GM19395 (cell line): ENCODE results near the gene PDE9A.

Source experiments
- ATAC-seq: cut with Tn5 transposase; IDR thresholded peaks from one replicate; pipeline ENCODE4 v1.9.1; 2021; ENCODE audit warnings: mild to moderate bottlenecking, moderate library complexity; ENCODE audit not compliant: unreplicated experiment

The PDE9A gene

DNA sequence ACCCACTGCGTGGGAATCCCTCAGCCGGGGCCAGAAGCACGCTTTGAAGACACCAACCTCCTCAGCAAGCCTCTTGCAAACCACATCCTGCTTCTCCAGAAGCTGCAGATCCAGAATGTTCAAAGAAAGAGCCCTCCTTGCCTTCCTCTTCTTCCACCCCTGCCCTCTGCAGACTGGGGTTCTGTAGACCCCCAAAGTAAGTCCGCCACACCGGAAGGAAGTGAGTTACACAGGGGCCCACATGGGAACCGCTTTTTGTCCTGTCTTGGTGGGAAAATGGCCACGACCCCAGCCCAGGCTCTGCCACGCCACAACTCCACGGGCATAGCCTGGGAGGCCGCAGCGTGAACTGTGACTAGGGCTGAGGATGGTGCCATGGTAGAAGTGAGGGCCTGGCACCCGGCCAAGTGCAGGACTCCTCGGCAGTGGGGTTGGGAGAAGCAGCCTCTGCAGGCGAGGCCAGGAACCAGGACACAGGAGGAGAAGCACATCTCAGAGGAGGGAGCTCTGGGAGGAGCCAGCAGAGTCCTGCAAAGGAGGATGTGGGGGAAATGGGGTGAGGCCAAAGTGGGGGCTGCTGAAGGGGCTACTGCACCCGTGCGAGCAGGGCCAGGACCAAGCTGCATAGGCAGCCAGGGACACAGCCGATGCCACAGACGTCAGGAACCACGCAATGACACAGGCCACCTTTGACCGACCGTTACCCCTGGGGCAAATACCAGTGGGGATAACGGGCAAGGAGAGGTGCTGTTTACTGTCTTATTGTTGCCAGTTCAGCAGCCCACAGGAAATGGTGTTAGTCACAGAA is 30.9 kb downstream of the PDE9A start:
- no peak for ATAC-seq

DNA sequence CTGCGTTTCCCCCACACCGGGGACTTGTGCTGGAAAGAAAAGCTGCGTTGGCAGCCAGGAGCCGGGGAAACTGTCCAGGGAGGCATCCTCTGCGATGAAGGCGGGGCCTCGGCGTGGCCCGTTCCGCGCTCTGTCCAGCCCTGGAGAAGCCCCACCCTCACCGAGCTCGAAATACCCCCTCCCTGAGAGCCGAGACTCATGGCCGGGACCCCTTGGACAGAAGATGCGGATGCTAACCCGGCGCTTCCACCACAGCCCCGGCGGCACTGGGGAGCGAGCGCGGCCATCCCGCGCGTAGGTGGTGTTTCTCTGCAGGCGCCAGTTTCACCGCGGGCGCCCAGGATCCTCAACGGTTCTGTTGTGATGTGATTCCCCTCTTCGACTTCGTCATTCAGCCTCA is 31.6 kb downstream of the PDE9A start:
- ATAC-seq: no peak

DNA sequence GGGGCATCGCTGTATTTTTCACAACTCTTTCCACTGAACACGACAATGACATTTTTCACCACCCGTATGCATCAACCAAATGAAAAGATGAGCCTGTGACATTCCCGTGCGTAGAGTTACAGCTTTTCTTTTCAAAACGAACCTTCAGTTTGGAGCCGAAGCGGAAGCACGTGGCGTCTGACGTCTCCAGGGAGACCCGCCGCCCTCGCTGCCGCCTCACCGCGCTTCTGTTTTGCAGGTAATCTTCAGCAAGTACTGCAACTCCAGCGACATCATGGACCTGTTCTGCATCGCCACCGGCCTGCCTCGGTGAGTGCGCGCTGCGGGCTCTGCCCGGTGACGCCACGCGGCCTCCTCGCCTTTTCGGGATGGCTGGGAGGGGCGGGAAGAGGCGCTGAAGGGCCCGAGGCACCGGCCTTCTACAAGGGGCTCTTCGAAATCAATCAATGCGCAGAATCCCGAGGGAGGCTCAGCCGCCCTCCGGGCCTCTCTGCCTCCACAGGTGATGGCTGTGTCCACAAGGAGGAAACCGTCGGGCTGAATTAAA is 32.6 kb downstream of the PDE9A start:
- no peak for ATAC-seq

DNA sequence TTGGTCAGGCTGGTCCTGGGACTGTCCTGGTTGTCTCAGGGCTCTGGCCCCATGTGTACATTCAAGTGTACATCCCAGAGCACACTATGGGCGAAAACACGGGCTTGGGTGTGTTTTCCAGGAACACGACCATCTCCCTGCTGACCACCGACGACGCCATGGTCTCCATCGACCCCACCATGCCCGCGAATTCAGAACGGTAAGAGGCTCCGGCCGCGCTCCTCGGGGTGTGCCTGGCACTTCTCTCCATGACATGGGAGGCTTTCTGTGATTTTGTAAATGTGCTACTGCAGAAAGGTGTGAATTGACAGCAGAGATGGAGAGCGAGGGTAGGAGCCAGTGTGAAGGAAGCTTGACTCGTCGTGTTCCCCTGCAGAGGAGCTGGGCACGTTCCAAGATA is 34.4 kb downstream of the PDE9A start:
- no peak for ATAC-seq

DNA sequence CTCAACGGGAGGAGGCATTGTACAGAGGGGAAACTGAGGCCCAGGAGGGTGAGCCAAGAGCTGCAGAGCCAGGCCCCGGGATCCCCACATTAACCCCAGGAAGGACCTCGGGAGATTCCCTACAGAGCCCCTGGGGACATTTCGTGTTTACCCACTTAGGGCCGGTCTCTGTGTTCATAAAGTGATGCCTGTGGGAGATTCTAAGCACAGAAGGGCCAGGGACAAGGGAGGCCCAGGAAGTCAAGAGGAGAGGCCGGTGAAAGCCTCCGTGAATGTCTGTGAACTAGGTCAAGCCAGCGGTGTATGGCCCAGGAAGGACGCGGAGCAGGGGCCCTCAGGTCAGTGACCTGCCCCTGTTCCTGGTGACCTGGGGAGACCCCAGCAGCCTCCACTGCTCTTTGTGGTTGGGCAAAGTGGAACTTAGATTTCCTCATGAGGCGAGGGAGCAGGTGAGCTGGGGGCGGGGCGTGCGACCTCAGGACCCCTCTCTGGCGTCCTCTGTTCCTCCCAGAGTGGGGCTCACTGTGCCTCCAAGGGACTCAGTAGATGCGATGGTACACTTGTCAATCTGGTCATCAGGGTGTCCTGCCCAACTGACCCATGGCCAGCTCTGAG is 34.9 kb downstream of the PDE9A start:
- no peak for ATAC-seq

DNA sequence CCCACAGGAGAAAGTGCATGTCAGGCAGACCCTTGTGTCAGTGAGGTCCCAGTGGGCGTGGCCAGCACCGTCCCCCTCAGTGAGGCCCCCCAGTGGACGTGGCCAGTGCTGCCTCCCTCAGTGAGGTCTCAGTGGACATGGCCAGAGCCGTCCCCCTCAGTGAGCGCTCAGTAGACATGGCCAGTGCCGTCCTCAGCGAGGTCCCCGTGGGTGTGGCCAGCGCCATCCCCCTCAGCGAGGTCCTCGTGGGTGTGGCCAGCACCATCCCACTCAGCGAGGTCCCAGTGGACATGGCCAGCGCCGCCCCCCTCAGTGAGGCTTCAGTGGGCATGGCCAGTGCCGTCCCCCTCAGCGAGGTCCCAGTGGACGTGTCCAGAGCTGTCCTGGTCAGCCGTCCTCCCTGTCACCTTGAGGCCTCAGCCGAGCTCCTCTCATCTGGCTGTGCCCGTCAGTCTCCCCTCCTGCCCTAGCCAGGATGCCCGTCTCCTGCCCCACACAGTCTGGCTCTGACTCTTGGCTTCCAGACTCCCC is 35.5 kb downstream of the PDE9A start:
- ATAC-seq: no peak

DNA sequence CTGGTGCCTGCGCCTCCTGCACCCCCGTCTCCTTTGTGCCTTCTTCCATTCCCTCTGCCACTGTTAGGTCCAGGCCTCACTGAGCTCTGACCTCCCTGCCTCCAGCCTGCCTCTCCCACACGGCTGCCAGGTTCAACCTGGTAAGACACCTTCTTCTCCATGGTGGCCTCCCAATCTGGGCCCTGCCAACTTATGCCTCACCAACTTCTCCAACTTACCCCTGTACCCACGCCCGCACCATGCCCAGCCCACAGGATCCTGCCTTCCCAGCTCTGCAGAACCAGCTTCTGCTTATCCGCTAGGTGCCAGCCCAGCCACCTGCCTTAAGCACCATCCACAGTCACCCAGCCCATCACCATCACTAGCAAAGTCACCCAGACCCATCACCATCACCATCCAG is 37.2 kb downstream of the PDE9A start:
- ATAC-seq: no peak

DNA sequence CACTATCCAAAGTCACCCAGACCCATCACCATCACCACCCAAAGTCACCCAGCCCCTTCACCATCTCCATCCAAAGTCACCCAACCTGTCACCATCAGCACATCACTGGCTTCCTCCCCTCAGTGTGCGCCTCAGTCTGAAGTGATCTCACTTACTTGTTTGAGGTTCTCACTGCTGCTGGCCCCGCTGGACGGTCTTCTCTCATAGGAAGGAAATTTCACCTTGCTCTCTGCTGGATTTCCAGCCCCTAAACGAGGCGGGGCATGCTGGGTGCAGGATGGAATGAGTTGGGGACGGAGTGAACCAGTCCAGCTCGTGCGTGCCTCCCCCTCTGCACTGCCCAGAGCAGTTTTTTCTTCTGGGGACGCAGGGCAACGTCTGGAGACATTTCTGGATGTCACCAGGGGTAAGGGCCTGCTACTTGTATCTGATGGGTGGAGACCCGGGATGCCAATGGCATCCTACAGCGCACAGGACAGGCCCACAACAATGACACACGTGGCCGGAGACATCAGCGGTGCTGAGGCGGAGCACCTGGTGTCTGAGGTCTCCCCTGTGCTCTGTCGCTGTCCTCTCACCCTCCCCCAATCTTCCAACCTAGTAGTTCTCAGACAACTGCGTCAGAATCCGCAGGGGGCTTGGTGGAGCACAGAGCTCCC is 38.6 kb downstream of the PDE9A start:
- no peak for ATAC-seq

DNA sequence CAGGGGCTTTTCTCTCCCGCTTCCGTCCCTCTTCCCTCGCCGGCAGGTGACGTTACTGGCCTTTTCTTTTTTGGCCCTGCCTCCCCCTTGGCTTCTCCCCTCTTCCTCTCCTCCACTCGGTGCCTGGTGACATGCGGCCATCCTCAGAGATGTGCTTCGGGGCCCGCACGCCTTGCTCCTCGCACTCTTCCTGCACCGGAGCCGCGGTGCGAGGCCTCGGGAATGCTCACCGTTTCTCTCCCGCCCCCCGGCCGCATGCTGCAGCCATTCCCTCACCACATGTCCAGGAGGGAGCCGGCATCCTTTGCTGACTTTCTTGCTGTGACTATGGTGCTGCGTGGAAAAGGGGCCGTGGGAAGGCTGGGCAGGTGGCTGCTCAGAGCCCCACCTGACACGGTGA is 39.3 kb downstream of the PDE9A start:
- no peak for ATAC-seq

DNA sequence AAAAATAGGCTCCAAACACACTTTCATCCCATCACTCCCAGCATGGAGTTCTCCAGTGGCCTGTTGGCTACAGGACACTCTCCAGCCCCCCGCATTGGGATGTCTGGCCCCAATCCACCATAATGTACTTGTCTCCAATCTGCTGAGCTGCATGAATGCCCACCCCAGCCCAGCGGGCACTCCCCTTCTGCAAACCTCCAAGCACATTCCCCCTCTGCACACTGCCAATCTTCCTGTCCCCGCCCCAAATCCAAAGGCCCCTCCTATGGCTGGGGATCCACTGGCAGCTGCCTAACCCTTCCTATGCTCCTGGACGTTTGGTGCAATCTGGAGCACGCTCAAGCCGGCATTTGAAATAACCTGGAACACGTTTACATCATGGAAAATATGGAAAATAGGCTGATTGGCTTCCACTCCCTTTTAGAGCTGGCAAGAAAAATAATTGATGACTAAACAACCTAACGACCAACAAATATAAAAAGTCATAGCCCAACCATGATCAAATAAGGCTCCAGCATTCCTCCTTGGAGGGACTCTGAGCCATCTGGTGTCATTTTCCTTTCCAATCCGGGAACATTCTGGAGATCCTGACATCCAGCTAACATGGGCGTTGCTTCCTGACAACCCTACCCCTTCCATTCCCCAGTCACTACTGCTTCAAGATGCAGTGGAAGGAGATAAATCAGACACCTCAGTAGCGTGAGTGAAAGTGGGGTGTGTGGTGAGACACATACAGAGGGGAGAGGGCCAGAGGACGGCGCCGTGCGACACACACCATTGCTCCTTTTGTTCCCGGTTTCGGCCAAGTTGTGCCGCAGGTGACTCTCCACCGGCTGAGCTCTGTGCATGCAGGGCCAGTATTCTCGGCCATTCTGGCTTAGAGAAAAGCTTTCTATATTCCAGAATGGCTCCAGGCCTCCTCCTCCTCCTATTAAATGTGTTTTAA is 41.6 kb downstream of the PDE9A start:
- ATAC-seq: no peak

DNA sequence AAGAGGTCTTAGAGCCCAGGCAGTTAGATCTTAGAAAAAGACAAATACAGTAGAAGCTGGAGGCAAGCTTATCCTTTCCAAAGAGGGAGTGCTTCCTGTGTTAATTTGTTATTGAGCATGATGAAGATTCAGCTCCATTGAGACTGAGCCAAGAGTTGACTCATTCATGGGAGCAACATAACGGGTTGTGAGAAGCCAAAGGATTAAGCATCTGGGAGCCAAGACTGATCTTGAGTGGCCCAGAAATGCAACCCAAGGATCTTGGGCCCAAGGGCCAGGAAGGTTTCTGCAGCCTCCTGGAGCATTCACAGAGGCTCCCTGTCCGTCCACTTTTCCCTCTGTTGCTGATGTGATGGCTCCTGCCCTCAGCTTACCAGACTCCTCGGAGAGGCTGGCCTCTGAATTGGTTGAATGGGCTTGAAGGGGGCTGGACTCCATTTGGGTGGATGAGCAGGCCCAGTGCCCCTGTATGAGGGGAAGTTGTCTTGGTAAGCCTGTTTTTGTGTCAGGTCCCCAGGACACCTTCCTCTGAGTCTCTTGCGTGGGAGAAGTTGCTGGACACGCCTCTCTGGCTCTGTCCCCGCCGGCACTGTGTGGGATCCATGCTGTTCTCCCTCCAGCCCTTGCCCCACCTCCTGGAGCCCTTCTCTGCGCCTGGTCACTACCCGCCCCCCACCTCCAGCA is 42.4 kb downstream of the PDE9A start:
- ATAC-seq: no peak

DNA sequence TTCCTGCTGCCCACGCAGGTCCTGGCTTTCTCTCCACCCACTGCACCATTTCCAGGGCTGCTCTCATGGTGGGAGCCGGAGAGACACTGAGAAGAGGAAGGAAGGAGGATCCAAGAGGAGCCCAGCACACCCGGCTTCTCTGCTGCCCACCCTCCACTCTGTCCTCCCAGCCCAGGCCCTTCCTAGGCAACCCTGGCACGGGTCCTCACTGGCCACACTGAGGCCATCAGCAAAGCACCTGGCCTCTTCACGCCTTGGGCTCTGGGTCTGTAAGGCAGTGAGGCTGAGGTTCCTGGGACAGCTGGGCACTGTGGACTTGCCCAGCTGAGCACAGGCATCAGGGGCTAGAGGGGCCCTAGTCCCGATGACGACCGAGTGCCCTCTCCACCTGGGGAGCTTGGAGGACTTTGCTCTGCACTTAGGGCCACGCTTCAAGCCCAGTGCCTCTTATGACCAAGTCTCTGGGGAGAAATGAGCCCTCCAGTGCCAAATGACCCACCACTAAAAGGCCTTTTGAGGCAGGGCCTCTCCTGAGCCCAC is 43.1 kb downstream of the PDE9A start:
- ATAC-seq: no peak

DNA sequence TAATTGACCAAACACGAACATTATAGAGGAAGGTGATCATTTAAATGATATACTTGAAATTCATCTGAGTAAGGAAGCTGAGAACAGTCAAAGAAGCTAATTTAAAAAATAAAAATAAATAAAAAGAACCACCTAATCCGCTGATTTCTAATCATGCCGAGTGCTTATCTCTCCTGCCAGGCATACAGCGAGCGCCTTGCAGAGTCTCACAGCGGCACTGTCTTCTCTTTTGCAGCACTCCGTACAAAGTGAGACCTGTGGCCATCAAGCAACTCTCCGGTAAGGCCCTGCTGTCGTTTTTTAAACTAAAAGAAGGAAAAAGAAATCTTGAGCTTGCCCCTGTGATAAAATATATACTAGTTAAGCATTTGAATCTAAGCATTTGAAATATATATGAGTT is 45.3 kb downstream of the PDE9A start:
- ATAC-seq: no peak

DNA sequence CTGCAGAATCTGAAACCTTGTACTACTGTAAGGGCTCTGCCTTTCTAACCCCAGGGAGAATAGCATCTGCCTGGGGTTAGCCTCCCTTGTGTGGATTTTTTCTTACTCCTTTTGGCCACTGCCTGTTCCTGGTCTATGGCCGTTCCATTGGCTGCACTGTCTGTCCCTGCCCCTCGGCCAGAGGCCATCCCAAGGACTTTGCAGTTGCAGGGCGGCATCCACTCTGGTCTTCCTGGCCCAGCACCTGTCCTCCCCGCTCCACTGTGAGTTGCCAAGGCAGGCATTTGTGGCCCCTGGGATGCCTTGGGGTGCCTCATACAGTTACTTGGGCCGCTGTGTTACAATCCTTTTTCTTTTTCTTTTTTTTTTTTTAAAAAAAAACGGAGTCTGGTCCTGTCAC is 45.8 kb downstream of the PDE9A start:
- no peak for ATAC-seq

DNA sequence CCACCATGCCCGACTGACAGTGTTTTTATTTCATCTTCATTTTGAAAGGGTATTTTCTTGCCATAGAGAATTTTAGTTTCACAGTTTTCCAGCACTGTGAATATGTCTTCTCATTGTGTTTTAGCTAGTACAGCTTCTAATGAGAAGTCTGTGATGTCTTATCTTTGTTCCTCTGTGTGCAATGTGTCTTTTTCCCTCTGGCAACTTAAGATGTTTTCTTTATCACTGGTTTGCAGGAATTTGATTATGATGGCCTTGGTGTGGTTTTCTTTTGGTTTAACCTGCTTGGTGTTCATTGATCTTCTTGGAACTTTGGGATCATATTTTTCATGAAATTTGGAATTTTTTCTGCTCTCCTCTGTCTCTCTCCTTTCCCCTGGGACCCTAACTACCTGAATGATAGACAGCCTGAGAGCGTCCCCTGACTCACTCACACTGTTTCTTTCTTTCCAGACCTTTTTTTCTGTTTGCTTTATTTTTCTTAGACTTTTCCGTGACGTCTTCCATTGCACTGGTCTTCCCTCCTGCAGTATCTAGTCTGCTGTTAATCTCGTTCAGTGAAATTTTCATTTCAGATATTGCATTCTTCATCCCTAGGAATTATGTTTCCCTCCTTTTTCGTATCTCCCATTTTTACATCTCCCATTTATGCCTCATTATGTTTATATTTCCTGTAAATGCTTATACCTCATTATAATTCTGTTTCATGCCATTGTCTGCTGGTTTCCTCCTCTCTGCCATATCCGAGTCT is 48.5 kb downstream of the PDE9A start:
- no peak for ATAC-seq

DNA sequence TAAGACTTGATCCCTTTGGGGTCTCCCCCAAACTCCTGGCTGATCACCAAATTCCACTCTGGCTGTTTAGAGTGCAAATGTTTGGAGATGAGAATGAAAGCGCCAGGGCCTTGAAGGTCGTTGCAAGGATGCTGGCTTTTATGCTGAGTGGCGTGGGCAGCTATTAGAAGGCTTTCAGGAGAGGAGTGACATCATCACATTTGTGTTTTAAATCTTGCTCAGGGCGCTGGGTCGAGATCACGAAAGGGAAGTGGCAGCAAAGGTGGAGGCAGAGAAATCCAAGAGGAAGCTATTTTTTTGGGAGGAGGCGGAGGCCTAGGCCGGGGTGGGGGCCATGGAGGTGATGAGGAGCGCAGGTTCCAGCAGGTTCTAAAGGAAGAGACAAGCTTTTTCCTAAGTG is 49.3 kb downstream of the PDE9A start:
- ATAC-seq: no peak

DNA sequence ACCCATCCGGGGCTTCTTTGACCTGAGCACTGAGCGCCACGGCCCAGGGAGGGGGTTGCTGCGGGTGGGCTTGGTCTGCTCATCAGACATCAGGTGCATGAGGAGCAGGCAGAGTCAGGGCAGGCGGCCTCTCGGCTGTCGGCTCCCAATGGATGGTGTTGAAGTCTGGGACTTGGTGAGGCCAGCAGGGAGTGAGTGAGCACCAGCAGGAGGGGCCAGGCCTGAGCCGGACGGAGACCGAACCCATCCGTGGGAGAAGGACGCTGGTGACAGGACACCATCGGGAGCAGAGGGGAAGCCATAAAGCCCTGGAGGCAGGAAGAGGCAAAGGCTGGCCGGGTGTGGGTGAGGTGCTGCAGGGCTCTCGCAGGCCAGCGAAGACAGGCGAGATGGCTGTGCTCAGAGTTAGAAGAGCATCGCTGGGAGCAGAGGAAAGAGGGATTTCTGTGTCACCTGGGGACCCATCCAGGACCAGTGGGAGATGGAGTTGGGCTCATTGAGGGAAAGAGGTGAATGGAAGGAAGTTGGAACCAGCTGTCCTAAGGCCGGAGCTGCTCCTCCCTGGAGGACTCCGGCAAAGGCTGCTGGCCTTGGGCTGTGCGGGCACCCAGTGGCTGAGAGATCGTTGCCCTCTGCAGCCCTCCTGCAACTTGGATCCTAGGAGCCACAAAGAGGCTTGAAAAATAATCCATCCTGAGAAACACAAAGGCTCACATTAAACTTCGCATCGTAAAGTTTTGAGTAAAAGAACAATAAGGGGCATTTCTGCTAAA is 49.9 kb downstream of the PDE9A start:
- ATAC-seq: no peak

DNA sequence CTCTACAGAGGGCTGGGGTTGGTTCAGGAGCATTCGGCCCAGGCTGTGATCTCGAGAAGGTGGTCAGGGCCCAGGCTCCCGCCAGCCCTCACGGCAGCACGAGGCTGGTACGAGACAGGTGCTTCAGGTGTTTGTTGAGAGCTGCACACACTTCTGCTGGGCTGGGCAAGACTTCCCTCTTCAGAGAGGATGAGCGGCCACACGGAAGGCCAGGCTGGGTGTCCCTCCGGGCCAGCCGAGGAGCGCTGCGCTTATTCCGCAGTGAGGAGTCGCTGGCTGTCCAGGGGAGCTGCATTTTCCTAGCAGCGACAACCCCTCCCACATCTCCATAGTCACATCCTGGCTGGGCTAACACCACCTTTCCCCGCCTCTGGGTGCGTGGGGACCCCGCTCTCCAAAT is 50.5 kb downstream of the PDE9A start:
- no peak for ATAC-seq
